Right lobe of liver (tissue), 6 donors: ENCODE measurements around the gene APP. TPM values are rescaled to one million over a fixed set of nuclear protein-coding genes. Genes with fewer than 3 reads are reported as not detected.

Experiments
- ATAC-seq, 4 donors: fragments of 200-7000 bp; cut with Tn5 transposase; one replicate each; pipeline ENCODE4 v1.9.1; 2020; ENCODE audit warnings: mild to moderate bottlenecking in 4 of 4, moderate library complexity in 4 of 4
- DNase-seq, 3 donors: peaks; one replicate each; pipeline ENCODE4 v3.0.0-alpha.2; 2020
- H3K27ac ChIP-seq, 3 donors: fragments of 200-600 bp; one replicate each; pipeline ENCODE4 v1.8.0; 2022
- H3K27me3 ChIP-seq, 2 donors: fragments of 200-600 bp; one replicate each; pipeline ENCODE4 v1.8.0; 2022
- H3K36me3 ChIP-seq, 4 donors: fragments of 200-600 bp; sonication (generic) in 1 of 4; one replicate each; pipeline versions ENCODE4 v1.5.1 to v1.8.0; 2017 to 2022; ENCODE audit warnings: control low read depth in 1 of 4
- H3K4me1 ChIP-seq, 4 donors: fragments of 200-600 bp; sonication (generic) in 1 of 4; one replicate each; pipeline versions ENCODE4 v1.5.1 to v1.8.0; 2017 to 2022; ENCODE audit warnings: control low read depth in 1 of 4
- H3K4me3 ChIP-seq, 3 donors: fragments of 200-600 bp; one replicate each; pipeline ENCODE4 v1.8.0; 2022
- H3K9me3 ChIP-seq, 4 donors: fragments of 200-600 bp; sonication (generic) in 1 of 4; one replicate each; pipeline versions ENCODE4 v1.5.1 to v1.8.0; 2017 to 2022; ENCODE audit warnings: control low read depth in 1 of 4
- CTCF ChIP-seq, 4 donors: fragments of 200-600 bp in 3 of 4; fragments of 450-650 bp in 1 of 4; IDR thresholded peaks; one replicate each; pipeline versions ENCODE4 v1.5.1 to v1.8.0; 2016 to 2022; ENCODE audit warnings: antibody characterized with exemption in 4 of 4, mild to moderate bottlenecking in 2 of 4
- POLR2A ChIP-seq: fragments of 450-650 bp; IDR thresholded peaks from one replicate; pipeline ENCODE4 v1.6.1; 2017; ENCODE audit warnings: antibody characterized with exemption, mild to moderate bottlenecking
- WGBS: methylation state at CpG from one replicate; pipeline ENCODE4 v1.1.6; 2018; ENCODE audit warnings: low coverage, low lambda C conversion rate; ENCODE audit not compliant: insufficient coverage; ENCODE audit errors: missing lambda C conversion rate; 5-methylcytosine and 5-hydroxymethylcytosine counted together
- intact Hi-C, 2 donors: fragments of 100-400 bp; cut with DNase I; formaldehyde crosslinking; loops; one replicate each; pipeline versions ENCODE4 v1.11.2 to v1.14.1; 2022
- total RNA-seq, 6 experiments: library from RNA; depleted of rRNA in 2 of 6; stranded (reverse); fragments of >200 nt in 2 of 6; fragmentation: NEBNext Ultra II Directional in 3 of 6; extraction: Animal tissue kit (Norgen Biotek cat#: 25700) in 3 of 6; gene quantifications; one replicate each; pipeline versions ENCODE4 v1.1.0 to v1.2.4, GENCODE V29; 2016 to 2023
- donor health status: DM: no; HTN: yes; CAD: no.
- donor health status: DM: no; HTN: no; CAD: no.
- donor health status: DM: no; HTN: no; CAD: no.
- donor health status: DM: no; HTN: yes; CAD: no.
- donor health status: DM: no; HTN: yes; CAD: no.

Gene APP
- total RNA-seq, 6 experiments from 2014 or later, result 127 to 262 (median 208) TPM

GRCh38 chr21:25959799-25960198 lies 210.8 kb downstream of the APP start:
- intact Hi-C loops, result no loop called here
- Histone ChIP-seq H3K9me3 (no peaks in the 10 kb centered on the region), H3K27ac (no peak overlapping the region), H3K36me3 (peaks cover 0 to 3% (median 0%) of the 10 kb centered on the region in 4 donors), H3K27me3 (no peaks in the 10 kb centered on the region), H3K4me3 (no peak overlapping the region), H3K4me1 (no peaks in the 10 kb centered on the region)
- TF ChIP-seq CTCF (IDR thresholded peaks at IDR 0.05) (no peak), POLR2A (no peak)
- no peak for ATAC-seq
- WGBS, result 82% methylated on average over 3 of the region's 3 CpGs
- DNase-seq, result no peak

- intact Hi-C loops, result no loop called here
- no peaks in the 10 kb centered on the region for H3K9me3 ChIP-seq
- H3K36me3 ChIP-seq, result peaks cover 0 to 12% (median 2%) of the 10 kb centered on the region in 4 donors
- no peak for DNase-seq
- no peaks in the 10 kb centered on the region for H3K4me1 ChIP-seq
- 50% methylated on average over 2 of the region's 2 CpGs for WGBS
- no peak overlapping the region for H3K27ac ChIP-seq
- no peaks in the 10 kb centered on the region for H3K27me3 ChIP-seq
- no peak overlapping the region for H3K4me3 ChIP-seq
- ATAC-seq, result no peak
- no peak for TF ChIP-seq CTCF (IDR thresholded peaks at IDR 0.05)
Observed at GRCh38 chr21:25956993-25957714, 213.4 kb downstream of the APP start.

- ATAC-seq (no peak), DNase-seq (no peak)
- H3K36me3 ChIP-seq, result peaks cover 0 to 12% (median 2%) of the 10 kb centered on the region in 4 donors
- TF ChIP-seq CTCF (IDR thresholded peaks at IDR 0.05) (no peak), POLR2A (no peak)
- H3K27me3 ChIP-seq, result no peaks in the 10 kb centered on the region
- H3K27ac ChIP-seq, result no peak overlapping the region
- WGBS, result 96% methylated on average over 11 of the region's 11 CpGs
- H3K4me3 ChIP-seq, result no peak overlapping the region
- no peaks in the 10 kb centered on the region for H3K9me3 ChIP-seq
- intact Hi-C loops, result no loop called here
- H3K4me1 ChIP-seq, result no peaks in the 10 kb centered on the region
Observed at GRCh38 chr21:25955646-25956045, 214.9 kb downstream of the APP start.

- no peak for DNase-seq
- no peak overlapping the region for H3K27ac ChIP-seq
- H3K9me3 ChIP-seq, result no peaks in the 10 kb centered on the region
- peaks cover 0 to 5% (median 0%) of the 10 kb centered on the region in 4 donors for H3K4me1 ChIP-seq
- no peak for TF ChIP-seq POLR2A
- TF ChIP-seq CTCF (IDR thresholded peaks at IDR 0.05), result no peak
- ATAC-seq, result peak in 1 of 4 donors; percentile 16
- peaks cover 0 to 12% (median 2%) of the 10 kb centered on the region in 4 donors for H3K36me3 ChIP-seq
- intact Hi-C loops, result no loop called here
- H3K4me3 ChIP-seq, result no peak overlapping the region
- 63% methylated on average over 2 of the region's 2 CpGs for WGBS
- H3K27me3 ChIP-seq, result no peaks in the 10 kb centered on the region
Observed at GRCh38 chr21:25953659-25954058, 216.9 kb downstream of the APP start.
